OCI-LY7 (cell line): ENCODE measurements around the gene GAS7. TPM values are rescaled to one million over a fixed set of nuclear protein-coding genes. Genes with fewer than 3 reads are reported as not detected.

Experiments
- BruUV-seq: library from RNA; stranded (reverse); fragments of 400-500 nt; replicated peaks from 2 replicates; lab custom pipeline; 2021; lab: Mats Ljungman, UMichigan
- CTCF ChIA-PET: fragments of 300-600 bp; sonication (Branson Sonifier 250); formaldehyde crosslinking; loops from one replicate; lab custom pipeline; 2022; ENCODE audit warnings: antibody characterized with exemption; ENCODE audit not compliant: unreplicated experiment; lab: Charles Lee
- POLR2A ChIA-PET: fragments of 300-600 bp; sonication (Branson Sonifier 250); formaldehyde crosslinking; loops from one replicate; lab custom pipeline; 2022; ENCODE audit warnings: antibody characterized with exemption; lab: Charles Lee
- DNase-seq: peaks from one replicate; pipeline ENCODE4 v3.0.0-alpha.2; 2015; ENCODE audit warnings: low spot score
- H2AFZ ChIP-seq: fragments of 200-600 bp; sonication (generic), shearing (Covaris generic); 2 replicates; pipeline ENCODE4 v1.6.1; 2014; ENCODE audit warnings: mild to moderate bottlenecking, antibody characterized with exemption, low read length, moderate library complexity
- H3K27ac ChIP-seq: fragments of 200-600 bp; sonication (generic); 2 replicates; pipeline ENCODE4 v1.5.1; 2014; ENCODE audit warnings: mixed run types, low read depth, mild to moderate bottlenecking, moderate library complexity, low read length, inconsistent platforms; ENCODE audit not compliant: poor library complexity, severe bottlenecking
- H3K36me3 ChIP-seq: fragments of 200-600 bp; sonication (generic); 2 replicates; pipeline ENCODE4 v1.6.1; 2014; ENCODE audit warnings: mild to moderate bottlenecking, antibody characterized with exemption, low read length, moderate library complexity, mixed read lengths; ENCODE audit not compliant: insufficient read depth
- H3K4me1 ChIP-seq: fragments of 200-600 bp; sonication (generic); 2 replicates; pipeline ENCODE4 v1.5.1; 2014; ENCODE audit warnings: mild to moderate bottlenecking, low read length; ENCODE audit not compliant: insufficient read depth, poor library complexity, severe bottlenecking
- H3K4me2 ChIP-seq: fragments of 200-600 bp; sonication (generic); 2 replicates; pipeline ENCODE4 v1.6.1; 2014; ENCODE audit warnings: mild to moderate bottlenecking, low read length
- H3K4me3 ChIP-seq: fragments of 200-600 bp; sonication (generic); 2 replicates; pipeline ENCODE4 v1.5.1; 2014; ENCODE audit warnings: mild to moderate bottlenecking, low read depth, low read length; ENCODE audit not compliant: poor library complexity, severe bottlenecking
- H3K79me2 ChIP-seq: fragments of 200-600 bp; sonication (generic); 2 replicates; pipeline ENCODE4 v1.6.1; 2016; ENCODE audit warnings: low read depth, mild to moderate bottlenecking, low read length, moderate library complexity, mixed read lengths; ENCODE audit not compliant: insufficient read depth
- H3K9me2 ChIP-seq: fragments of 200-600 bp; sonication (generic); 2 replicates; pipeline ENCODE4 v1.6.1; 2016; ENCODE audit warnings: mild to moderate bottlenecking, low read length, mixed read lengths; ENCODE audit not compliant: insufficient read depth
- H3K9me3 ChIP-seq: fragments of 200-600 bp; sonication (generic); 2 replicates; pipeline ENCODE4 v1.6.1; 2014; ENCODE audit warnings: mild to moderate bottlenecking, mixed run types, low read length, mixed read lengths
- H4K20me1 ChIP-seq: fragments of 200-600 bp; sonication (generic); 2 replicates; pipeline ENCODE4 v1.6.1; 2014; ENCODE audit warnings: mild to moderate bottlenecking, antibody characterized with exemption, low read length, moderate library complexity, mixed read lengths; ENCODE audit not compliant: insufficient read depth
- CTCF ChIP-seq: fragments of 200-600 bp; sonication (generic); conservative IDR thresholded peaks from 2 replicates; pipeline ENCODE4 v1.5.1; 2014; ENCODE audit warnings: mild to moderate bottlenecking, antibody characterized with exemption, low read length, moderate library complexity, mixed read lengths
- EZH2phosphoT487 ChIP-seq: fragments of 200-600 bp; sonication (generic); IDR thresholded peaks from 2 replicates; pipeline ENCODE4 v1.6.1; 2018; ENCODE audit warnings: low read depth, borderline replicate concordance, mild to moderate bottlenecking, mixed run types, antibody characterized with exemption, low read length, moderate library complexity, mixed read lengths
- intact Hi-C: fragments of 100-400 bp; cut with micrococcal nuclease; formaldehyde crosslinking; loops from one replicate; pipeline ENCODE4 v1.10.0; 2022; ENCODE audit not compliant: unreplicated experiment
- total RNA-seq, 2 experiments: library from RNA; depleted of rRNA in 1 of 2; stranded (reverse); fragments of >200 nt in 1 of 2; shearing (Covaris generic) in 1 of 2; gene quantifications; 2 replicates each; pipeline ENCODE4 v1.2.3, GENCODE V29; 2014 to 2022

GAS7 gene
- total RNA-seq, 2 experiments from 2014 or later: 1.5 TPM; not detected in 1

DNA sequence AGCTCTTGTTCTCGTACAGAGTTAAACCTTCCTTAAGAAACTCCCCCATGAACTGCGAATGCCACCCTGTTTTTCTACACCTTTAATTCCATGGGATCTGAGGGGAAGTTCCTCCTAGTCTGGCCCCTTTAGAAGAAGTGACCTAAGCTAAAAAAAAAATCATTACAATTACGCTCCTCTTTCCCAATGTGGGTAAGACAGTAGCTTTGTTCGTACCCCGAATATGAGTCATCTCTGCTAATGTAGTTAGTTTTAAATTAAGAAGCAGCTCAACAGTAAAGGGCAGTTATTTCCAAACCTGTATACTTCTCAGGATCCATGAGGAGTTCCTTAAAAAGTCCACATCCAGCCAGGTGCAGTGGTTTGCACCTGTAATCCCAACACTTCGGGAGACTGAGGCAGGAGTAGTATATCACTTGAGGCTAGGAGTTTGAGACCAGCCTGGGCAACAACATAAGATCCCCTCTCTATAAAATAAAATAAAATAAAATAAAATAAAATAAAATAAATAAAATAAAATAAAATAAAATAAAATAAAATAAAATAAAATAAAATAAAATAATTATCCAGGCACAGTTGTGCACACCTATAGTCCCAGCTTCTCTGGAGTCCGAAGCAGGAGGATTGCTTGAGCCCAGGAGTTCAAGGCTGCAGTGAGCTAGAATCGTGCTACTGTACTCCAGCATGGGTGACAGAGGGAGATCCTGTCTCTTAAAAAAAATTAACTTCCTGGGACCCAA lies 319.4 kb downstream of the GAS7 start:
- H3K4me3 ChIP-seq: no peak overlapping the region
- H3K4me1 ChIP-seq: no peaks in the 10 kb centered on the region
- H4K20me1 ChIP-seq: no peaks in the 10 kb centered on the region
- no peak overlapping the region for H3K4me2 ChIP-seq
- POLR2A ChIA-PET: no interaction called here
- intact Hi-C loops: no loop called here
- no peak for TF ChIP-seq EZH2phosphoT487
- no peak for TF ChIP-seq CTCF
- no peaks in the 10 kb centered on the region for H3K36me3 ChIP-seq
- no TSS peak for BruUV-seq
- no peak for DNase-seq
- no peaks in the 10 kb centered on the region for H3K9me3 ChIP-seq
- no peak overlapping the region for H2AFZ ChIP-seq
- no peak overlapping the region for H3K27ac ChIP-seq
- H3K79me2 ChIP-seq: no peaks in the 10 kb centered on the region
- CTCF ChIA-PET: no interaction called here
- H3K9me2 ChIP-seq: no peaks in the 10 kb centered on the region

GRCh38 chr17:9878356-9878755 lies 320.1 kb downstream of the GAS7 start:
- no peak overlapping the region for H3K4me2 ChIP-seq

More at GRCh38 chr17:9878356-9878755, 320.1 kb downstream of the GAS7 start:
- Histone ChIP-seq H3K9me2 (no peaks in the 10 kb centered on the region), H3K4me3 (no peak overlapping the region), H3K36me3 (no peaks in the 10 kb centered on the region), H3K79me2 (no peaks in the 10 kb centered on the region), H2AFZ (no peak overlapping the region), H3K27ac (no peak overlapping the region), H3K9me3 (no peaks in the 10 kb centered on the region), H3K4me1 (no peaks in the 10 kb centered on the region), H4K20me1 (no peaks in the 10 kb centered on the region)
- TF ChIP-seq CTCF: no peak
- no peak for TF ChIP-seq EZH2phosphoT487
- no TSS peak for BruUV-seq
- intact Hi-C loops: no loop called here
- CTCF ChIA-PET: no interaction called here
- DNase-seq: no peak
- POLR2A ChIA-PET: no interaction called here
